Ureter (tissue), 1 donor: ENCODE data around the gene DDX1. TPM values are rescaled to one million over a fixed set of nuclear protein-coding genes. Genes with fewer than 3 reads are reported as not detected.
"Not testable (repeated sequence)": the region's sequence is repeated elsewhere in the genome, so short reads cannot be mapped to it uniquely, and the experiment has no call there.

Experiments
- DNase-seq: peaks from one replicate; pipeline ENCODE4 v3.0.0-alpha.2; 2020; ENCODE audit warnings: low spot score
- total RNA-seq: library from RNA; stranded (reverse); gene quantifications from one replicate; pipeline ENCODE4 v1.2.4, GENCODE V29; 2023
- donor health status: DM: yes; HTN: yes; CAD: no.

Gene DDX1
- total RNA-seq, 1 donor from 2014 or later = 98.2 TPM

GRCh38 chr2:15616429-15616828 lies 24.8 kb downstream of the DDX1 start:
- no peak for DNase-seq

- DNase-seq = no peak
Measured at GRCh38 chr2:15616850-15617777, 25.4 kb downstream of the DDX1 start.

- DNase-seq = no peak
Measured at GRCh38 chr2:15617778-15618448, 26.2 kb downstream of the DDX1 start.

- no peak for DNase-seq
Measured at GRCh38 chr2:15618449-15618855, 26.8 kb downstream of the DDX1 start.

GRCh38 chr2:15619076-15619475 lies 27.4 kb downstream of the DDX1 start:
- DNase-seq = no peak

GRCh38 chr2:15619510-15619909 lies 27.8 kb downstream of the DDX1 start:
- DNase-seq = no peak

GRCh38 chr2:15619938-15620337 lies 28.3 kb downstream of the DDX1 start:
- no peak for DNase-seq

- DNase-seq = no peak
Measured at GRCh38 chr2:15620340-15620739, 28.7 kb downstream of the DDX1 start.

- DNase-seq = no peak
Measured at GRCh38 chr2:15620857-15621471, 29.3 kb downstream of the DDX1 start.

- not testable (repeated sequence) for DNase-seq
Measured at GRCh38 chr2:15621472-15621870, 29.8 kb downstream of the DDX1 start.

GRCh38 chr2:15622214-15622613 lies 30.5 kb downstream of the DDX1 start:
- DNase-seq = no peak

- DNase-seq = no peak
Measured at GRCh38 chr2:15622614-15623480, 31.2 kb downstream of the DDX1 start.

- DNase-seq = no peak
Measured at GRCh38 chr2:15623481-15623796, 31.8 kb downstream of the DDX1 start.

- no peak for DNase-seq
Measured at GRCh38 chr2:15623898-15624541, 32.4 kb downstream of the DDX1 start.

- DNase-seq = no peak
Measured at GRCh38 chr2:15624903-15625302, 33.2 kb downstream of the DDX1 start.

- DNase-seq = no peak
Measured at GRCh38 chr2:15625344-15626036, 33.8 kb downstream of the DDX1 start.

- no peak for DNase-seq
Measured at GRCh38 chr2:15626126-15626525, 34.5 kb downstream of the DDX1 start.

GRCh38 chr2:15626967-15627366 lies 35.3 kb downstream of the DDX1 start:
- no peak for DNase-seq

- DNase-seq = no peak
Measured at GRCh38 chr2:15627817-15628684, 36.4 kb downstream of the DDX1 start.
